MM.1S (cell line): ENCODE results near the gene ZNF695.
"Not testable (repeated sequence)": the region's sequence is repeated elsewhere in the genome, so short reads cannot be mapped to it uniquely, and the experiment has no call there.

Experiments
- DNase-seq: peaks from one replicate; pipeline ENCODE4 v3.0.0-alpha.2; 2015
- H2AFZ ChIP-seq: fragments of 300-600 bp; sonication (generic); 2 replicates; pipeline ENCODE4 v1.6.0; 2016; ENCODE audit warnings: antibody characterized with exemption, low read length
- H3F3A ChIP-seq: fragments of 300-600 bp; sonication (generic); 2 replicates; pipeline ENCODE4 v1.6.1; 2016; ENCODE audit warnings: mild to moderate bottlenecking, antibody characterized with exemption, low read length, moderate library complexity, mixed read lengths; ENCODE audit not compliant: insufficient read depth
- H3K27ac ChIP-seq: fragments of 300-600 bp; sonication (generic); 2 replicates; pipeline ENCODE4 v1.5.1; 2016; ENCODE audit warnings: mild to moderate bottlenecking, low read length
- H3K27me3 ChIP-seq: fragments of 300-600 bp; sonication (generic); replicated peaks from 2 replicates; pipeline ENCODE4 v1.6.0; 2016; ENCODE audit warnings: low read length; ENCODE audit not compliant: insufficient read depth
- H3K36me3 ChIP-seq: fragments of 300-600 bp; sonication (generic); replicated peaks from 2 replicates; pipeline ENCODE4 v1.6.1; 2016; ENCODE audit warnings: mild to moderate bottlenecking, low read length, mixed read lengths; ENCODE audit not compliant: insufficient read depth
- H3K4me1 ChIP-seq: fragments of 300-600 bp; sonication (generic); 2 replicates; pipeline ENCODE4 v1.6.1; 2016; ENCODE audit warnings: low read length, mixed read lengths
- H3K4me2 ChIP-seq: fragments of 300-600 bp; sonication (generic); 2 replicates; pipeline ENCODE4 v1.6.0; 2016; ENCODE audit warnings: low read depth, low read length
- H3K4me3 ChIP-seq: fragments of 300-600 bp; sonication (generic); 2 replicates; pipeline ENCODE4 v1.5.1; 2016; ENCODE audit warnings: low read length, mixed read lengths
- H3K79me2 ChIP-seq: fragments of 300-600 bp; sonication (generic); 2 replicates; pipeline ENCODE4 v1.6.1; 2016; ENCODE audit warnings: mixed run types, low read length, mixed read lengths
- H3K9ac ChIP-seq: fragments of 300-600 bp; sonication (generic); 2 replicates; pipeline ENCODE4 v1.6.1; 2016; ENCODE audit warnings: low read length, mixed read lengths
- H3K9me2 ChIP-seq: fragments of 300-600 bp; sonication (generic); replicated peaks from 2 replicates; pipeline ENCODE4 v1.6.1; 2016; ENCODE audit warnings: mild to moderate bottlenecking, low read length, mixed read lengths; ENCODE audit not compliant: insufficient read depth
- H3K9me3 ChIP-seq: fragments of 300-600 bp; sonication (generic); replicated peaks from 2 replicates; pipeline ENCODE4 v1.6.1; 2016; ENCODE audit warnings: mild to moderate bottlenecking, low read length, mixed read lengths; ENCODE audit not compliant: insufficient read depth
- H4K20me1 ChIP-seq: fragments of 300-600 bp; sonication (generic); 2 replicates; pipeline ENCODE4 v1.6.1; 2016; ENCODE audit warnings: mild to moderate bottlenecking, low read length, moderate library complexity, mixed read lengths; ENCODE audit not compliant: insufficient read depth
- CTCF ChIP-seq: fragments of 300-600 bp; sonication (generic); IDR thresholded peaks from 2 replicates; pipeline ENCODE4 v1.5.1; 2016; ENCODE audit warnings: antibody characterized with exemption, low read length, mixed read lengths
- EZH2 ChIP-seq: fragments of 300-600 bp; sonication (generic); optimal IDR thresholded peaks from 2 replicates; pipeline ENCODE3; 2017; ENCODE audit warnings: low read depth, mild to moderate bottlenecking, antibody characterized with exemption, low read length, mixed read lengths
- EZH2phosphoT487 ChIP-seq: fragments of 300-600 bp; sonication (generic); IDR thresholded peaks from 2 replicates; pipeline ENCODE4 v1.6.1; 2018; ENCODE audit warnings: antibody characterized with exemption, low read length

The ZNF695 gene

DNA sequence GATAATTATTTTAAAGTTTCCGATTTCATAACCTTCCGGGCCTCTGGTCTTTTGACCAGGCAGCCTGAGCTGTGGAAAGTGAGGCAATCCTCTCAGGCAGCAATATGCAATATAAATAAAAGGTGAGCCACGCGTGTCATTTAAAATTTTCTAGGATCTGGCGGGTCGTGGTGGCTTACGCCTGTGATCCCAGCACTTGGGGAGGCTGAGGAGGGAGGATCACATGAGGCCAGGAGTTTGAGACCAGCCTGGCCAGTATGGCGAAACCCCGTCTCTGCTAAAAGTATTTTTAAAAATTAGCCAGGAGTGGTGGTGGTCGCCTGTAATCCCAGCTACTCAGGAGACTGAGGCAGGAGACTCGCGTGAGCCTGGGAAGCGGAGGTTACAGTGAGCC, 546 bp upstream of the ZNF695 start:
- TF ChIP-seq EZH2phosphoT487 (no peak), CTCF (no peak), EZH2 (no peak)
- Histone ChIP-seq H3K4me3 (peak overlapping the region; percentile 58; the same call in 1 of the 2 replicates), H3K36me3 (no peaks in the 10 kb centered on the region), H3K27ac (no peak overlapping the region), H2AFZ (0 out of 2 replicates have a peak overlapping the region, but pooled peaks have one; percentile 33), H4K20me1 (no peaks in the 10 kb centered on the region), H3K9me3 (no peaks in the 10 kb centered on the region), H3K9ac (no peak overlapping the region), H3K4me2 (peak overlapping the region; percentile 29; the same call in 1 of the 2 replicates), H3K79me2 (no peaks in the 10 kb centered on the region), H3K27me3 (no peaks in the 10 kb centered on the region), H3F3A (no peaks in the 10 kb centered on the region), H3K4me1 (no peaks in the 10 kb centered on the region), H3K9me2 (no peaks in the 10 kb centered on the region)
- no peak for DNase-seq

GRCh38 chr1:247004081-247004480, 3.8 kb downstream of the ZNF695 start:
- DNase-seq, H3K4me2 ChIP-seq, H3K79me2 ChIP-seq, H4K20me1 ChIP-seq, H3K4me1 ChIP-seq, H3K4me3 ChIP-seq, H3K27me3 ChIP-seq, H3K9ac ChIP-seq, H3K27ac ChIP-seq, H2AFZ ChIP-seq, H3K9me2 ChIP-seq, H3K36me3 ChIP-seq, H3K9me3 ChIP-seq, H3F3A ChIP-seq: not testable (repeated sequence)

GRCh38 chr1:246989901-246990300, 18.0 kb downstream of the ZNF695 start:
- H4K20me1 ChIP-seq = no peaks in the 10 kb centered on the region
- H3K4me2 ChIP-seq = no peak overlapping the region
- H3K9me2 ChIP-seq = no peaks in the 10 kb centered on the region
- H3K4me3 ChIP-seq = no peak overlapping the region
- DNase-seq = no peak
- no peaks in the 10 kb centered on the region for H3F3A ChIP-seq
- no peaks in the 10 kb centered on the region for H3K4me1 ChIP-seq
- H3K27ac ChIP-seq = no peak overlapping the region
- no peaks in the 10 kb centered on the region for H3K27me3 ChIP-seq
- no peak overlapping the region for H2AFZ ChIP-seq
- 0 out of 2 replicates have a peak, but pooled peaks cover 13% of the 10 kb centered on the region for H3K36me3 ChIP-seq
- H3K9ac ChIP-seq = no peak overlapping the region
- no peak for TF ChIP-seq EZH2
- TF ChIP-seq CTCF = no peak
- TF ChIP-seq EZH2phosphoT487 = no peak
- 0 out of 2 replicates have a peak, but pooled peaks cover 3% of the 10 kb centered on the region for H3K9me3 ChIP-seq
- H3K79me2 ChIP-seq = no peaks in the 10 kb centered on the region

GRCh38 chr1:246988316-246988715, 19.5 kb downstream of the ZNF695 start:
- Histone ChIP-seq H3K36me3 (0 out of 2 replicates have a peak, but pooled peaks cover 13% of the 10 kb centered on the region), H3K4me1 (no peaks in the 10 kb centered on the region), H3K9me3 (peaks cover under 1% of the 10 kb centered on the region; the same call in 1 of the 2 replicates), H3K27me3 (no peaks in the 10 kb centered on the region), H2AFZ (no peak overlapping the region), H3F3A (no peaks in the 10 kb centered on the region), H3K27ac (no peak overlapping the region), H4K20me1 (no peaks in the 10 kb centered on the region), H3K9ac (no peak overlapping the region), H3K9me2 (no peaks in the 10 kb centered on the region), H3K79me2 (no peaks in the 10 kb centered on the region), H3K4me3 (no peak overlapping the region), H3K4me2 (no peak overlapping the region)
- no peak for DNase-seq
- TF ChIP-seq EZH2phosphoT487 (no peak), EZH2 (no peak), CTCF (no peak)
